ENCODE results near the gene CATSPERB.

The CATSPERB gene

GRCh38 chr14:91577632-91578233, 154.2 kb downstream of the CATSPERB start:
- no peak overlapping the region for H4K12ac ChIP-seq (ENCODE audit: low read depth, low read length)
- no peak overlapping the region for H3K4me2 ChIP-seq (ENCODE audit: low read length)
- no peak overlapping the region for H3K18ac ChIP-seq (ENCODE audit: low read length)
- DNase-seq: no peak
- peaks cover 15% of the 10 kb centered on the region for H3K27me3 ChIP-seq (ENCODE audit: insufficient read depth, low read length)
- WGBS (ENCODE audit: extremely low coverage, insufficient coverage, insufficient read length): no CpG with 5 or more reads among the region's 30 CpGs
- H4K91ac ChIP-seq (ENCODE audit: low read depth, low read length): no peak overlapping the region
- H2BK5ac ChIP-seq (ENCODE audit: low read depth, low read length, poor library complexity): no peak overlapping the region
- H2AK5ac ChIP-seq (ENCODE audit: low read length): no peak overlapping the region
- H3K4me3 ChIP-seq (ENCODE audit: low read depth, low read length): no peak overlapping the region
- no peak overlapping the region for H3K14ac ChIP-seq (ENCODE audit: low read length)
- H2BK120ac ChIP-seq (ENCODE audit: insufficient read depth, low read length, poor library complexity): no peak overlapping the region
- H3K9me3 ChIP-seq (ENCODE audit: insufficient read depth, low read depth, low read length): peaks cover 7% of the 10 kb centered on the region
- H3K79me2 ChIP-seq (ENCODE audit: control insufficient read depth, insufficient read depth, low read length, poor library complexity): no peaks in the 10 kb centered on the region
- H3K36me3 ChIP-seq (ENCODE audit: control insufficient read depth in 1 of 2, insufficient read depth in 2 of 2, low read length in 2 of 2): no peaks in the 10 kb centered on the region
- no peak overlapping the region for H3K9ac ChIP-seq (ENCODE audit: low read length)
- H2AFZ ChIP-seq (ENCODE audit: insufficient read depth, low read length, poor library complexity): no peak overlapping the region
- no peak overlapping the region for H3K4ac ChIP-seq (ENCODE audit: low read depth, low read length)
- H4K8ac ChIP-seq (ENCODE audit: low read depth, low read length): no peak overlapping the region
- no peaks in the 10 kb centered on the region for H3K79me1 ChIP-seq (ENCODE audit: low read length)
- H3K4me1 ChIP-seq (ENCODE audit: control insufficient read depth in 1 of 2, insufficient read depth in 2 of 2, low read length in 2 of 2): peaks cover 3 to 24% of the 10 kb centered on the region in 2 experiments
- no peak overlapping the region for H3K23ac ChIP-seq (ENCODE audit: low read length)
- H2BK12ac ChIP-seq (ENCODE audit: low read length): no peak overlapping the region
- H3K27ac ChIP-seq (ENCODE audit: low read depth, low read length): no peak overlapping the region

GRCh38 chr14:91575469-91576208, 156.2 kb downstream of the CATSPERB start:
- Histone ChIP-seq H4K12ac (ENCODE audit: low read depth, low read length) (no peak overlapping the region), H3K36me3 (ENCODE audit: control insufficient read depth in 1 of 2, insufficient read depth in 2 of 2, low read length in 2 of 2) (no peaks in the 10 kb centered on the region), H3K79me2 (ENCODE audit: control insufficient read depth, insufficient read depth, low read length, poor library complexity) (no peaks in the 10 kb centered on the region), H2BK120ac (ENCODE audit: insufficient read depth, low read length, poor library complexity) (no peak overlapping the region), H2BK12ac (ENCODE audit: low read length) (no peak overlapping the region), H3K23ac (ENCODE audit: low read length) (no peak overlapping the region), H4K8ac (ENCODE audit: low read depth, low read length) (no peak overlapping the region), H3K9me3 (ENCODE audit: insufficient read depth, low read depth, low read length) (peaks cover 7% of the 10 kb centered on the region), H3K9ac (ENCODE audit: low read length) (no peak overlapping the region), H3K27ac (ENCODE audit: low read depth, low read length) (no peak overlapping the region), H4K91ac (ENCODE audit: low read depth, low read length) (no peak overlapping the region), H3K4me3 (ENCODE audit: low read depth, low read length) (no peak overlapping the region), H3K14ac (ENCODE audit: low read length) (no peak overlapping the region), H3K79me1 (ENCODE audit: low read length) (no peaks in the 10 kb centered on the region), H3K4me1 (ENCODE audit: control insufficient read depth in 1 of 2, insufficient read depth in 2 of 2, low read length in 2 of 2) (peaks cover 3 to 10% of the 10 kb centered on the region in 2 experiments), H3K4ac (ENCODE audit: low read depth, low read length) (no peak overlapping the region), H2AK5ac (ENCODE audit: low read length) (no peak overlapping the region), H3K4me2 (ENCODE audit: low read length) (no peak overlapping the region), H3K18ac (ENCODE audit: low read length) (no peak overlapping the region), H3K27me3 (ENCODE audit: insufficient read depth, low read length) (peaks cover 15% of the 10 kb centered on the region), H2AFZ (ENCODE audit: insufficient read depth, low read length, poor library complexity) (no peak overlapping the region), H2BK5ac (ENCODE audit: low read depth, low read length, poor library complexity) (no peak overlapping the region)
- WGBS (ENCODE audit: extremely low coverage, insufficient coverage, insufficient read length): no CpG with 5 or more reads among the region's 13 CpGs
- peak in 1 of 2 donors; percentile 15 for DNase-seq

GRCh38 chr14:91573894-91574837, 157.7 kb downstream of the CATSPERB start:
- Histone ChIP-seq H4K91ac (ENCODE audit: low read depth, low read length) (peak overlapping the region; percentile 27), H3K36me3 (ENCODE audit: control insufficient read depth in 1 of 2, insufficient read depth in 2 of 2, low read length in 2 of 2) (no peaks in the 10 kb centered on the region), H3K14ac (ENCODE audit: low read length) (peak overlapping the region; percentile 73), H2BK5ac (ENCODE audit: low read depth, low read length, poor library complexity) (no peak overlapping the region), H3K27me3 (ENCODE audit: insufficient read depth, low read length) (peaks cover 15% of the 10 kb centered on the region), H2AFZ (ENCODE audit: insufficient read depth, low read length, poor library complexity) (no peak overlapping the region), H3K9me3 (ENCODE audit: insufficient read depth, low read depth, low read length) (peaks cover 7% of the 10 kb centered on the region), H3K9ac (ENCODE audit: low read length) (no peak overlapping the region), H2BK120ac (ENCODE audit: insufficient read depth, low read length, poor library complexity) (no peak overlapping the region), H2BK12ac (ENCODE audit: low read length) (no peak overlapping the region), H3K4me1 (ENCODE audit: control insufficient read depth in 1 of 2, insufficient read depth in 2 of 2, low read length in 2 of 2) (peaks cover 3 to 10% of the 10 kb centered on the region in 2 experiments), H3K79me1 (ENCODE audit: low read length) (no peaks in the 10 kb centered on the region), H3K4ac (ENCODE audit: low read depth, low read length) (no peak overlapping the region), H4K12ac (ENCODE audit: low read depth, low read length) (no peak overlapping the region), H3K4me2 (ENCODE audit: low read length) (peak overlapping the region; percentile 94), H3K4me3 (ENCODE audit: low read depth, low read length) (peak overlapping the region; percentile 63), H3K27ac (ENCODE audit: low read depth, low read length) (no peak overlapping the region), H3K23ac (ENCODE audit: low read length) (no peak overlapping the region), H4K8ac (ENCODE audit: low read depth, low read length) (peak overlapping the region; percentile 43), H2AK5ac (ENCODE audit: low read length) (no peak overlapping the region), H3K79me2 (ENCODE audit: control insufficient read depth, insufficient read depth, low read length, poor library complexity) (no peaks in the 10 kb centered on the region), H3K18ac (ENCODE audit: low read length) (no peak overlapping the region)
- WGBS (ENCODE audit: extremely low coverage, insufficient coverage, insufficient read length): no CpG with 5 or more reads among the region's 59 CpGs
- peak; percentile 46 to 56 for DNase-seq

- H4K12ac ChIP-seq (ENCODE audit: low read depth, low read length): no peak overlapping the region
- H3K9me3 ChIP-seq (ENCODE audit: insufficient read depth, low read depth, low read length): peaks cover 7% of the 10 kb centered on the region
- no peak overlapping the region for H3K18ac ChIP-seq (ENCODE audit: low read length)
- peak overlapping the region; percentile 3 for H4K91ac ChIP-seq (ENCODE audit: low read depth, low read length)
- H2AK5ac ChIP-seq (ENCODE audit: low read length): no peak overlapping the region
- H3K23ac ChIP-seq (ENCODE audit: low read length): no peak overlapping the region
- no peaks in the 10 kb centered on the region for H3K79me1 ChIP-seq (ENCODE audit: low read length)
- no peak overlapping the region for H3K4ac ChIP-seq (ENCODE audit: low read depth, low read length)
- no peaks in the 10 kb centered on the region for H3K36me3 ChIP-seq (ENCODE audit: control insufficient read depth in 1 of 2, insufficient read depth in 2 of 2, low read length in 2 of 2)
- DNase-seq: no peak
- no peak overlapping the region for H2BK120ac ChIP-seq (ENCODE audit: insufficient read depth, low read length, poor library complexity)
- H3K4me1 ChIP-seq (ENCODE audit: control insufficient read depth in 1 of 2, insufficient read depth in 2 of 2, low read length in 2 of 2): peaks cover 3 to 10% of the 10 kb centered on the region in 2 experiments
- H3K4me3 ChIP-seq (ENCODE audit: low read depth, low read length): no peak overlapping the region
- H3K27ac ChIP-seq (ENCODE audit: low read depth, low read length): no peak overlapping the region
- no peaks in the 10 kb centered on the region for H3K79me2 ChIP-seq (ENCODE audit: control insufficient read depth, insufficient read depth, low read length, poor library complexity)
- no peak overlapping the region for H2AFZ ChIP-seq (ENCODE audit: insufficient read depth, low read length, poor library complexity)
- H3K9ac ChIP-seq (ENCODE audit: low read length): no peak overlapping the region
- no peak overlapping the region for H3K14ac ChIP-seq (ENCODE audit: low read length)
- H3K4me2 ChIP-seq (ENCODE audit: low read length): peak overlapping the region; percentile 94
- H2BK12ac ChIP-seq (ENCODE audit: low read length): no peak overlapping the region
- no peak overlapping the region for H4K8ac ChIP-seq (ENCODE audit: low read depth, low read length)
- peaks cover 15% of the 10 kb centered on the region for H3K27me3 ChIP-seq (ENCODE audit: insufficient read depth, low read length)
- H2BK5ac ChIP-seq (ENCODE audit: low read depth, low read length, poor library complexity): no peak overlapping the region
These were observed 158.4 kb downstream of the CATSPERB start for GRCh38 chr14:91573528-91573893.
